Esophagus muscularis mucosa (tissue), 4 donors: ENCODE data around the gene DMWD. TPM values are rescaled to one million over a fixed set of nuclear protein-coding genes. Genes with fewer than 3 reads are reported as not detected.

Experiments
- DNase-seq: peaks from one replicate; pipeline ENCODE4 v3.0.0-alpha.2; 2017; ENCODE audit errors: extremely low spot score
- H3K27ac ChIP-seq, 4 donors: fragments of 200-600 bp; sonication (generic); replicated peaks in 1 of 4; 1 replicate in 3 of 4; 2 replicates in 1 of 4; pipeline ENCODE4 v1.5.1; 2016 to 2019; ENCODE audit warnings: mild to moderate bottlenecking in 1 of 4
- H3K27me3 ChIP-seq, 4 donors: fragments of 200-600 bp; sonication (generic); one replicate each; pipeline versions ENCODE4 v1.5.1 to v1.6.0; 2016 to 2019
- H3K36me3 ChIP-seq, 4 donors: fragments of 200-600 bp; sonication (generic); one replicate each; pipeline ENCODE4 v1.5.1; 2016 to 2019
- H3K4me1 ChIP-seq, 4 donors: fragments of 200-600 bp; sonication (generic); one replicate each; pipeline ENCODE4 v1.5.1; 2016 to 2019
- H3K4me3 ChIP-seq, 4 donors: fragments of 200-600 bp; sonication (generic); 1 replicate in 2 of 4; 2 replicates in 2 of 4; pipeline ENCODE4 v1.5.1; 2016 to 2019; ENCODE audit warnings: mild to moderate bottlenecking in 4 of 4, moderate library complexity in 1 of 4
- H3K9me3 ChIP-seq, 4 donors: fragments of 200-600 bp; sonication (generic); 1 replicate in 3 of 4; 2 replicates in 1 of 4; pipeline ENCODE4 v1.5.1; 2016 to 2019
- EP300 ChIP-seq: sonication (generic); formaldehyde crosslinking; IDR thresholded peaks from one replicate; pipeline ENCODE4 v1.6.1; 2017; ENCODE audit warnings: antibody characterized with exemption
- POLR2A ChIP-seq: fragments of 450-650 bp; IDR thresholded peaks from one replicate; pipeline ENCODE4 v1.6.1; 2017; ENCODE audit warnings: antibody characterized with exemption, moderate library complexity, mild to moderate bottlenecking, low read depth
- POLR2AphosphoS5 ChIP-seq, 2 donors: sonication (generic); formaldehyde crosslinking; IDR thresholded peaks; one replicate each; pipeline ENCODE4 v1.6.1; 2017; ENCODE audit warnings: antibody characterized with exemption in 2 of 2
- WGBS: methylation state at CpG from one replicate; pipeline ENCODE4 v1.1.5; 2018; 5-methylcytosine and 5-hydroxymethylcytosine counted together
- intact Hi-C: fragments of 100-400 bp; cut with DNase I; formaldehyde crosslinking; loops from one replicate; pipeline ENCODE4 v1.15.1; 2023
- total RNA-seq, 4 donors: library from RNA; depleted of rRNA; stranded (reverse); fragments of >200 nt; gene quantifications; one replicate each; pipeline versions ENCODE4 v1.1.0 to v1.2.1, GENCODE V29; 2016
- TF ChIP-seq, protein P1 (sequence below), 3 experiments: fragments of 200-600 bp in 2 of 3; fragments of 450-650 bp in 1 of 3; sonication (generic) in 2 of 3; IDR thresholded peaks; one replicate each; pipeline ENCODE4 v1.5.1; 2017 to 2019; ENCODE audit warnings: antibody characterized with exemption in 3 of 3, mild to moderate bottlenecking in 2 of 3, moderate library complexity in 1 of 3

Gene DMWD
- total RNA-seq, 4 donors from 2014 or later = 56.0 to 88.7 (median 63.3) TPM

DNA sequence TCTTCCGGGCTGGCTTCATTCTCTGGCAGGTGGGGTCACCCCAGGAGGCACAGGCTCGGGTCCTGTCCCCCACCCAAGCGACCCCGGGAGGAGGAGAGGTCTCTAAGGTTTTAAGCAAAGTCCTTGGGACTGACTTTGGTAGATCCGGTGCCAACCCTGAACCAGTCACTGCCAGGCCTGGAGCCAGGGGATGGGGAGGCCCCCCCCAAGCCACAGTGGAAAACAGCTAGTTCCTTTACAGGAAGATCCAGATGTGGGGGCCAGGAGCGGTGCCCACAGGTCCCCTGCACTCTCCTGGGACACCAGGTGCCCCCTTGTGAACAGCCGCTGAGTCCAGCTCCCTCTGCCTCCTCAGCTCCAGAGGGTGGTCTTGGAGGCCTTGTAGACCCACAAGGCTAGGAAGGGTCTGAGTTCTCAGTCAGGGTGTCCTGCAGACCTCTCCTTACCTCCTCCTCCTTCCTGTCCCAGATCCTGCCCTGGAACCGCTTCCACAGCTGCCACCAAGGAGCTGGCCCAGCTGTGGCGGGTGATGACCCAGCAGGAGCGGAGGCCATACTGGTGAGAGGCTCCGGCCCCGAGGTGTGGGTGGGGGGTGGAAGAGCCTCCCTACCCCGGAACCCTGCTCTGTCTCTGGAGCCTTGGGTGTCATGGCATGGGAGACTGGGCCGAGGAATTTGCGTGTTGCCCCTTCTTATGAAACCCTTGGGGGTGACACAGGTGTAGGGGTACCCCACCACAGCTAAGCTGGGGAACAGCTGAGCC is 29.6 kb downstream of the DMWD start:
- Histone ChIP-seq H3K27ac (peak overlapping the region; percentile 91 to 98 (median 97)), H3K9me3 (no peaks in the 10 kb centered on the region), H3K36me3 (peaks cover 0 to 7% (median 0%) of the 10 kb centered on the region in 4 donors), H3K4me3 (no peak overlapping the region), H3K4me1 (peaks cover 38 to 52% (median 46%) of the 10 kb centered on the region in 4 donors), H3K27me3 (no peaks in the 10 kb centered on the region)
- intact Hi-C loops = no loop called here
- TF ChIP-seq EP300 = no peak
- TF ChIP-seq, protein P1, sequence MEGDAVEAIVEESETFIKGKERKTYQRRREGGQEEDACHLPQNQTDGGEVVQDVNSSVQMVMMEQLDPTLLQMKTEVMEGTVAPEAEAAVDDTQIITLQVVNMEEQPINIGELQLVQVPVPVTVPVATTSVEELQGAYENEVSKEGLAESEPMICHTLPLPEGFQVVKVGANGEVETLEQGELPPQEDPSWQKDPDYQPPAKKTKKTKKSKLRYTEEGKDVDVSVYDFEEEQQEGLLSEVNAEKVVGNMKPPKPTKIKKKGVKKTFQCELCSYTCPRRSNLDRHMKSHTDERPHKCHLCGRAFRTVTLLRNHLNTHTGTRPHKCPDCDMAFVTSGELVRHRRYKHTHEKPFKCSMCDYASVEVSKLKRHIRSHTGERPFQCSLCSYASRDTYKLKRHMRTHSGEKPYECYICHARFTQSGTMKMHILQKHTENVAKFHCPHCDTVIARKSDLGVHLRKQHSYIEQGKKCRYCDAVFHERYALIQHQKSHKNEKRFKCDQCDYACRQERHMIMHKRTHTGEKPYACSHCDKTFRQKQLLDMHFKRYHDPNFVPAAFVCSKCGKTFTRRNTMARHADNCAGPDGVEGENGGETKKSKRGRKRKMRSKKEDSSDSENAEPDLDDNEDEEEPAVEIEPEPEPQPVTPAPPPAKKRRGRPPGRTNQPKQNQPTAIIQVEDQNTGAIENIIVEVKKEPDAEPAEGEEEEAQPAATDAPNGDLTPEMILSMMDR (IDR thresholded peaks at IDR 0.05) = no peak
- no peak for TF ChIP-seq POLR2A
- no peak for TF ChIP-seq POLR2AphosphoS5 (IDR thresholded peaks at IDR 0.05)
- WGBS = 91% methylated on average over 6 of the region's 15 CpGs
- DNase-seq = no peak

DNA sequence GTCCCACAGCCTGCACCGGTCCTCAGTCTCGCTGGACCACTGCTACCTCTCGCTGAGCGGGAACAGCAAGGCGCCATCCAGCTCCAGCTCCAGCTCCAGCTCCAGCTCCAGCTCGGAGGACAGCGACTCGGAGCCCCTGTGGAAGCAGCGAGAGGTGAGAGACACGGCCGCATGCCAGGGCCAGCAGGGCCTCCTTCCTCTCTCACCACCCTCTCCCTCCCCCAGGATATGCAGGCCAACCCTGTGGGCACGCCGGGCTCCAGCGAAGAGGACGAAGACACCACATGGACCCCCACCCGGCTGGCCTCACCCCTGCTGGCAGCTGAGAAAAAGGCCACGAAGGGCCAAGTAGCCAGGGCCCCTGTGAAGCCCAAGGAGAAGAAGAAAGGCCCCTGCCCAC is 30.9 kb downstream of the DMWD start:
- Histone ChIP-seq H3K9me3 (no peaks in the 10 kb centered on the region), H3K27me3 (no peaks in the 10 kb centered on the region), H3K27ac (no peak overlapping the region), H3K4me1 (peaks cover 32 to 42% (median 39%) of the 10 kb centered on the region in 4 donors), H3K4me3 (no peak overlapping the region), H3K36me3 (peaks cover 0 to 7% (median 0%) of the 10 kb centered on the region in 4 donors)
- no peak for DNase-seq
- 78% methylated on average over 11 of the region's 17 CpGs for WGBS
- TF ChIP-seq POLR2AphosphoS5 (IDR thresholded peaks at IDR 0.05) (no peak), EP300 (no peak), POLR2A (no peak)
- TF ChIP-seq, protein P1 (IDR thresholded peaks at IDR 0.05) = no peak
- intact Hi-C loops = no loop called here

DNA sequence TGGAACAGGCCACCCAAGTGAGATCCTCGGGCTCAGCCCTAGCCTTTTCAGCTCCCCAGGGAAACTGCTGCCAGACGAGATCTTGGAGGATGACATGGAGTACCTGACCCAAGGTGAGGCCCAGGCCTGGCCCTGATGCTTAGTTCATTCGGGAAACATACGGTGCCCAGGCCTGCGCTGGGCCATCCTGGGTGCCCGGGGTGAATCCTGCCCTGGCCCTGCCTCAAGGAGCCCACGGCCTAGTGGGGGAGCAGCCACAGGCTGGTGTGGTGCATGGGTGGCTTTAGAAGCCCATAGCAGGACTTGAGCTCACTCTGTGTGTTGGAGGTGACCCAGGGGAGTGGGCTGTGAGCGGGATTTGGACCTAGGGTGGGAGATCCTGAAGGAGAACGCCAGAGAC is 33.7 kb downstream of the DMWD start:
- TF ChIP-seq EP300 (no peak), POLR2AphosphoS5 (IDR thresholded peaks at IDR 0.05) (no peak), POLR2A (no peak)
- TF ChIP-seq, protein P1 (IDR thresholded peaks at IDR 0.05) = no peak
- Histone ChIP-seq H3K27ac (no peak overlapping the region), H3K4me3 (no peak overlapping the region), H3K36me3 (no peaks in the 10 kb centered on the region), H3K27me3 (no peaks in the 10 kb centered on the region), H3K4me1 (peaks cover 4 to 14% (median 12%) of the 10 kb centered on the region in 4 donors), H3K9me3 (no peaks in the 10 kb centered on the region)
- no peak for DNase-seq
- intact Hi-C loops = no loop called here
- WGBS = 76% methylated on average over 3 of the region's 9 CpGs

DNA sequence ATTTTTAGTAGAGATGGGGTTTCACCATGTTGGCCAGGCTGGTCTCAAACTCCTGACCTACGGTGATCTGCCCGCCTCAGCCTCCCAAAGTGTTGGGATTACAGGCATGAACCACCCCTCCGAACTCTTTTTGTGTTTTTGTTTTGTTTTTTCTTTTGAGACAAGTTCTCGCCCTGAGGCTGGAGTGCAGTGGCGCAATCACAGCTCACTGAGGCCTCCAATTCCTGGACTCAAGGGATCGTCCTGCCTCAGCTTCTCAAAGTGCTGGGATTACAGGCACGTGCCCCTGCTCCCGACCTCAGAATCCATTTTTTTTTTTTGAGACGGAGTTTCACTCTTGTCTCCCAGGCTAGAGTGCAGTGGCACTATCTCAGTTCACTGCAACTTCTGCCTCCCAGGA is 35.0 kb downstream of the DMWD start:
- 82% methylated on average over 9 of the region's 9 CpGs for WGBS
- Histone ChIP-seq H3K4me3 (no peak overlapping the region), H3K27me3 (no peaks in the 10 kb centered on the region), H3K9me3 (no peaks in the 10 kb centered on the region), H3K4me1 (peaks cover 0 to 1% (median 0%) of the 10 kb centered on the region in 4 donors), H3K36me3 (no peaks in the 10 kb centered on the region), H3K27ac (no peak overlapping the region)
- no peak for DNase-seq
- intact Hi-C loops = no loop called here
- TF ChIP-seq POLR2AphosphoS5 (IDR thresholded peaks at IDR 0.05) (no peak), POLR2A (no peak), EP300 (no peak)
- TF ChIP-seq, protein P1 (IDR thresholded peaks at IDR 0.05) = no peak
